NCI-H146 treated with DMSO at 0.1 percent for 48 hours (cell line): ENCODE data around the gene MPP3.

ENCODE experiments used
- DNase-seq: peaks from one replicate; lab custom pipeline; 2025; ENCODE audit not compliant: unreplicated experiment; lab: John Stamatoyannopoulos, UW

Gene MPP3

DNA sequence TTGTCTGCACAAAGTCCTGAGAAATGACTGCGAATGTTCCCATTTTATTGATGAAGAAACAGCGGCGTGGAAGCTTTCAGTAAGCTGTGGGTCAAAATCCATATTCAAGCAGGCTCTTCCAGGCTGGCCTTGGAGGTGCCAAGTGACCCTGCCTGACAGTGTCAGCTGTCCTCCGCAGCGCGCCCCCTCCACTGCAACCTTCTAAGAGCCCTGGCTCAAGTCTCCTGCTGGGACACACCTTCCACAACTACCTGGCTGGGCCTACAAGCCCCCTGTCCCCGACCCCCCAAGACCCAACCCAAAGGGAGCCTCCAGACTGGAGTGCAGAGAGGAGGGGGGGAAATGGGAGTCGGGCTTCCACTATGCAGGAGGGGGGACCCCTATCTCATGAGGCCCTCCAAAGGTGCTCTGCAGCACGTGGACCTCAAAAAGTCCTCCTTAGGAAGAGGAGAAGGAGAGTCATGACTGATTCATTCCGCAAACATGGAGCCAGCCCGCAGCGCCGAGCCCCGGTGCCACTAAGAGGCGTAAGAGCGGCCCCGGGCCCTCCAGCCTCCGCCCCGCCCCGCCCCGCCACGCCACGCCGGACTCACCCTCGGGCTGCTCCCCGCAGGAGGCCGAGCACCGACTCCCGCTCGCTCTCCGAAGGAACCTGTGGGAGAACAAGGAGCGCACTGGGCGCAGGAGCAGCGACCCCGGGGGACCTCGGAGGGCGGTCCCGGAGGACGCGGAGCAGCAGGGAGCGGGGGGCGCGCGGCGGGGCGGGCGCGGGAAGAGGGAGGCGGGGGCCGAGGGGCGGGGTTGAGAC is 574 bp downstream of the MPP3 start:
- DNase-seq: peak; percentile 25

DNA sequence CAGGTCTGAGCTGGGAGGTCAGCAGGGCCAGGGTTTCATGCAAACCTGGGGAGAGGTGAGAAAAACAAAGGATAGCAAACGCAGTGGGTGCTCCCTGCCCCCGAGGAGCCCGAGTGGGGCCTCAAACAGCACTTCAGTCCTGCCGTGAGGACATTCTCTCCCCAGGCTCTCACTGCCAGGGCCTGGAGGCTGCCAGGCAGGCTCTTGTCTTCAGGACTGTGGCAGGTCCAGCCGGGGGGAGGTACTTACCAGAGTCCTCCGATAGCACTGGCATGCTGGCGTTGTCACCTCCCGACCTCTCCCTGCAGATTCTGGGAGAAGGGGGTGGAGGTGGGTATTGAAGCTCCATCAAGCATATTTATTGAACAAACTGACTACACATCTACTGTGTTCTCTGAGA is 1.3 kb downstream of the MPP3 start:
- DNase-seq: no peak

DNA sequence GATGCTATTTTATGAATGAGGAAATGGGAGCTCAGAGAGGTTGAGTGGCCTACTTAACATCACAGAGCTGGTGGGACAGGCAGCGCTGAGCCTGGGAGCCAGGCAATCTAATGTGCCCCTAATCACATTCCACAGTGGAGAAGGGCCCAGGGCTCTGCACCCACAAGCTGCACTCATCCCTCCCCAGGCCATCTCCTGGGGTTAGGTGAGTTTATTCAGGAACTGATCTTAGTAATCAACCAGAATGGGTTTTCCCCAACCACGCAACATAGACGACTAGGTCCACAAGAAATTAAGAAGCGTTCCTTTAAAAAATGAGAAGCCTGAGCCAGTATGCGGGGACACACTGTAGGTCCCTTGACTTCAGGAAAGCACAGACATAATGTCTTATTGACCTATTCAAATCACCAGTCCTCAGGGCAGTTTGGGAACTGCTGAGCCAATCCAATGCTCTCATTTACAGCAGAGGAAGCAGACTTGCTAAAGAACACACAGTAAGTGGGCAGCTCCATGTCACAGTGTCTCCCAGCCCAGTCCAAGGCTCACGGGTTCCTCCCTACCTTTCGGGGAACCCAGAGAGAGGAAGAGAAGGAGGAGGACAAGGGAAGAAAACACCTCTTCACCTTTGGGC is 2.3 kb downstream of the MPP3 start:
- DNase-seq: no peak

DNA sequence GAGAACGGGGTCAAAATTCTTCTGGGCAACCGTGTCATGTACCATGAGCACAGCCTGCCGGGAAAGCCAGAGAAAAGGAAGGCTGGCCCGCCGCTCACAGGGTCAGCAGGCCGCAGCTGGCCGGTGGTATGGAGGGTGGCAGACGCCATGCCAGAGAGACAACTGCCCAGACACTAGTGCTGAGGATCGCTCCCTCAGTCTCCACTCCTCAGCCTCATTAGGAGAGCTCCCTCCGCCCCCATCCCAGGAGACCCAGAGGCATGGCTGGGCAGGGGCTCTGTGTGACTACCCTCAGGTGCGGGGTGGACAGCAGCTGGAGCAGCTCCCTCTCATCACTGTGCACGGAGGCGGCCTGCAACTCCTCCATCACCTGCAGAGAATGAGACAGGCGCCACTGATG is 3.2 kb downstream of the MPP3 start:
- no peak for DNase-seq

DNA sequence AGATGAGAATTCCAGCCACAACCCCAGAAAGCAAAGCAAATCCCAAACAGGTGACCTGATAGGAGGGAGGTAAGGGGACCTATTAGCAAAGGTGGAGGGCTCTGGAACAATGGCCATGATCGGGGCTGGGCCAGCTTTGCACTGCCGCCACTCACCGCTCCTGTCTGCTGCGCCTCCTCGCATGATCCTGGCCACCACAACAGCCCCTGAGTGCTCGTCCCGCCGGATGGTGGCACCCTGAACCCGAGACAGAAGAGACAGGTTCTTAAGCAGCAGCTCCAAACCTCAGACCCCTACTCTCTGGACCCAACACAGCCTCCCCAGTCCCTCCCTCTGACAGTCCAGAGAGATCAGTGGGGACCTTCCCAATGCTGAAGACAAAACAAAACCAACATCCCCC is 5.3 kb downstream of the MPP3 start:
- DNase-seq: no peak

DNA sequence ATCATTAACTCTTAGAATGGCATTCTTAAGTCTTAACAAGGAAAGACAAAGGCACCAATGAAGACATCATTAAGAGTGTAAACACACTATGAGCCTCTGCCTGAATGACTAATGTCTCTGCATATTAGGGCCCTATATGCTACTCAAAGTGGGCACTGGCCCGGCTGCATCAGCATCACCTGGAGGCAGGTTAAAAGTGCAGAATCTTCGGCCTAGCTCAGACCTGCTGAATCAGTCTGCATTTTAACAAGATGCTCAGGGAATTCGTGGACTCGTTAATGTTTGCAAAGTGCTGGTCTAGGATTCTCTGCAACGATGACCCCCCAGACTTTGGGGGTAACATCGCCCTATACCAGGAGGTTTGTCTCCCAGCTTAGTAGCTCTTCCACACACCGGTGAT is 6.7 kb downstream of the MPP3 start:
- DNase-seq: no peak

DNA sequence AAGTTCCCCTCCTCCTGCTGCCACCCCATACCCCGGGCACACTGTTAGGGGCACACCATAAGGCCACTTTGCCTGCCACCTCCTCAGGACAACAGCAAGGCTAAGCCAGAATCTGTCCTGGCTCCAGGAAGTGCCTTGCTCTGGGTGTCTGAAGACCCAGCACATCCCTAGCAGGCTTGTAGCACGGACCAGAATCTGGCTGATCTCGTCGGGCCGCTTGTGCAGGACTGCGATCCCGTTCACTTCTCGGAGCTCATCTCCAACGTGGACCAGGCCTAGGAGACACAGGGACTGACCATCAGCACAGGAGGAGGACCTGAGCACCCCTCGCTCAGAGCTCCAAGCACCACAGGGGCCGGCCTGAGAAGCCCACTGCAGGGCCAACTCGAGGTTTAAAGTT is 7.4 kb downstream of the MPP3 start:
- DNase-seq: no peak

DNA sequence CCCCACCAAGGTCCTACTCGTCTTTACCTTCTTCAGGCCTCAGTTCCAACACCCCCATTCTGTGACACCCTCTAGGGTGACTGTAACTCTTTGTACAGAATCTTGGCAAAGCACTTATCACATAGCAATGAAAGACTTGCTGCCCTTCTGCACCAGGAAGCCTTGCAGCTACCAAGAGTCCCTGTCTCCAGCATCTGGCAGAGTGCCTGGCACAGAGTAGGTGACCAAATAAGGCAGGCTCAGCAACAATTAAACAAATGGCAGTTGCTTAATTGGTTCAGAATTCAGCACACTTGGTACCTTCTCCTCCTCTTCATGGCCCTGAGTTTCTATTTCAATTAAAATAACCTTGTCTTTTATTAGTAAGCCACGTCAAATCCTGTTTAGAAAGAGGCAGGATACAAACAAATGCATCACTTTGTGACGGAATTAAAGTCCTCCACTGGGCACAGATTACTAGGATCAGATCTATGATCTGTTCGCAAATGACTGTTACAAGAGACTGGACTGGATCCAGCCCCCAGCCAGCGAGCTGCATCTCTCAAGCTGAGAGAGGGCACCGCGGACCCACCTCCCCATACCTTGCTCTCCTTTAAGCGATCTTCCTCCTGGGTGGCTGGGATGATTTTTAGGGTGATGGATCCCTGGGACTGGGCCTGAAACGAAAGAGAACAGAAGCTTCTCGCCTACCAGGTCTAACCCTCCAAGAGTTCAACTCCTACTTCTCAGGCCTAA is 9.4 kb downstream of the MPP3 start:
- DNase-seq: no peak

DNA sequence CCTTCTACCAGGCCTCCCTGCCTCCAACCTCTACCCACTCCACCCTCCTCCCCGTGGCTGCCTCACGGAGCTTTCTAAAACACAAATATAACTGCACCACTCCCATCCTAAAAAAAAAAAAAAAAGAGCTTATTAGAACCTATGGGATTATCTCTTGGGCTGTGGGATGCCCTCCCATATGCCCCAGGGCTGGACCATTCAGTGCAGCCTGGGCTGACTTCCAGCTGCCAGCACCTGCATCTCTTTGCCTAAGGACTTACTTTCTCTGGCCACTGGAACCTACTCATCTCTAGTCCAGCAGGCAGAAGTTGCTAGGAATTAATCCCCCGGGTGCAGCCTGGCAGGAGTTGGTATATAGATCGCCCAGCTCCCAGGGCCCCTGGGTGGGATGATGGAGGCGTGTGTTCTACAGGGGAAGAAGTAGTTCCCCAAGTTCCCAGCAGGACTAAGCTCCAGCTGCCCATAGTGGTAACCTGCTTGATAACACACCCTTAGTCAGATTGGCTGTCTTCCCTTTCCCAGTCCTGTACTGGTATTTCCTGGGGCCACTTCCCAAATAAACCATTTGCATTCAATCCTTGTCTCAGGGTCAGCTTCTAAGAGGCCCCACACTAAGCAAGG is 10.3 kb downstream of the MPP3 start:
- no peak for DNase-seq

DNA sequence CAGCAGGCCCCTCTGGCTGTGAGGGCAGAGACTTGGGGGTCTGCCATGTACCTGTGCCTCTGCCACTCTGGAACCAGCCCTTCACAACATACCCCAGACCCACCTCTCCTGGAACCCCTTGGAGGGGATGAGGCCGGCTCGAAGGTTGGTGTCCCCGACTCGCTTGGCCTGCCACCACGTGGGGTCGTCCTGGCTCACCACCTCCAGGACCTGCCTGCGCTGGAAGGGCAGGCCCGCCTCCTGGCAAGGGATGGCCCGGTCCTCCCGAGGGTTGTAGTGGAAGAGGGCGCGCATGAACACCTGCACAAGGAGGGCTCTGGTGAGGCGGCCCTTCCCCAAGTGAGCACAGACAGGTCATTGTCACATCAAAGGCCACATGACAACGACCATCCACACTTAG is 12.2 kb downstream of the MPP3 start:
- no peak for DNase-seq

DNA sequence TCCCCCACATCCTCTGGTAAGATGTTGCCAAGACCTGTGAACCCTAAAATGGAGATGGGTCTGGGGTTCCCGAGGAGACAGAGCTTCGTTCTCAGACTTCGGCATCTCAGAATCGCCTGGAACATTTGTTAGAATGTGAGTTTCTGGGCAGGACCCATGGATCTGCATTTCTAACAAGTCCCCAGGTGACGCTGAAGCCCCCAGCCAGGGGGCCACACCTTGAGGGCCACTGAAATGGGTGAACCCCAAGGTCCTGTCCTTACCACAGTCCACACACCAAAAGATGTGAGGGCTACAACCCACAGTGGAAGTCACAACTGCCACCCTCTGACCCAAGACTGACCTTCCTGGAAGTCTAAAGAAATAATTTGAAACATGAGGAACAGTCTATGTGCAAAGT is 14.0 kb downstream of the MPP3 start:
- no peak for DNase-seq

DNA sequence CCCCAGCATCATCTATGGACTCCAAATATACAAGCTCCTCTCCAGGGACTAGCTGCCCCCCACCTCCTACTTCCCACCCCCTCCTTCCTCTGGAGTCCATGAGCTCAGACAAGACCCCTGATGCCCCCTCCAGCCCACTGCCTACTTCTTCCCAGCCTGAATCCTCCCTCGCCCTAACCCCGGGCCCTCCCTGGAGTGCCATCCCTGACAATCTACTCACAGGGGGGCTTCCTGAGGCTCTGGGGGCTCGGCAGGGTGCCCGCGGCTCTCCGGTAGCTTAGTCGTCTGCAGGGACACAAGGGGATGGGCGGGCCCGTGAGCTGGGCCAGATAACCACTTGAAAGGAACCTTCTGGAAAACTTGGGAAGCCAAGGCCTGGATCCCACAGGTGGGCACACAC is 15.1 kb downstream of the MPP3 start:
- no peak for DNase-seq

DNA sequence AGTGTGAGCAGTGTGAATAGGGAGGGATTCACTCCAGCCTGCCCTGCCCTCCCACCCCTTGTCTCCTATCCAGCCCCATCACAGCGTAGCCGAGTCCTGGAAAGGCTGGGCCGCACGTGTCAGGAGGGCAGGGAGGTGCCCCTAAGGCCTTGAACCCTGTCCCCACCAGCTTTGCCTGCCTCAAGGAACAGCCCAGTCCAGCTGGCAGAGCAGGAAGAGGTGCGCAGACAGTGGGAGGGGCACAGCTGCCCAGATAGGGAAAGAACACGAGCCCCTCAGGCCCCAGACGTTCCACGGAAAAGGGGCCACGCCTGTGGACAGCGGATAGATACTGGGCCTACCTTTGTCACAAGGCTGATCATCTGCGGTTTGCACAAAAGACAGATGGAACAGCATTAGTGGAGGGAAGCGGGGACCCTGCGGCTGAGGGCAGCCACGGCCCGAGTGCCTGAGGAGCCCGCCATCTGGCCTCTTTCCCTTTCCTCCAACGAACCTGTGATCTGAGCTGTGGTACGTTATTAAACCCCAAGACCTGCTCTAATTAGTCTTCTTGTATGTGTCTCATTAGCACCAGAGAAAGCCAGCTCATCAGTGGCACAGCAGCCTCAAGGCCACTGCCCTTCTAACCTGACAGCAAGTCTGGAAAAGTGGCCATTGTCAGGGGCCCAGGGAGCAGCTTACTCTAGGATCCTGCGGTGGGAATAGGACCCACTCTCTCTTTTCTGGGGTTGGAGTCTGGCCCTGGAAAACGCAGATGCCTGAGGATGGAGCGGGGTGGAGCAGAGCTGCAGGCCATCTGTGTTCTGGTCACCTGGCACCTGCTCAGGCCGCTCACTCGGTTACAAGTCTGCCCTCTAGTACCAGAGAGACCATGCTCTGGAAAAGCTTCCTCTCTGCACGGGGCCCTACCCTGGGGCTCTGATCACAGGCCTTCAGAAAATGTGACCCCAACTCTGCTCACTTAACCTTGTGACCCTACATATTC is 16.3 kb downstream of the MPP3 start:
- no peak for DNase-seq

DNA sequence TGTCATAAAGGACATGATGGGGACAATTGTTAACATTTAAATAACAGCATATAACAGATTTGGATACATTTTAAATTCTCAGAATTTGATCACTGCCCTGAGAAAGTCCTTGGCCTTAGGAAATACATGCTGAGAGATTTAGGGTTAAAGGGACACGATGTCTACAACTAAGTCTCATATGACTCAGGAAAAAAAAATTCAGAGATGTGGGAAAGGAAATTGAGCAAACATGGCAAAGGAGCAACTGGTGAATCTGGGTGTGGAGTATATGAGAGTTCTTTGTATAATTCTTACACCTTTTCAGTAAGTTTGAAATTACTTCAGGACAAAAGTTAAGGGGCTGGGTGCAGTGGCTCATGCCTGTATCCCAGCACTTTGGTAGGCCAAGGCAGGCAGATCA is 18.2 kb downstream of the MPP3 start:
- no peak for DNase-seq

DNA sequence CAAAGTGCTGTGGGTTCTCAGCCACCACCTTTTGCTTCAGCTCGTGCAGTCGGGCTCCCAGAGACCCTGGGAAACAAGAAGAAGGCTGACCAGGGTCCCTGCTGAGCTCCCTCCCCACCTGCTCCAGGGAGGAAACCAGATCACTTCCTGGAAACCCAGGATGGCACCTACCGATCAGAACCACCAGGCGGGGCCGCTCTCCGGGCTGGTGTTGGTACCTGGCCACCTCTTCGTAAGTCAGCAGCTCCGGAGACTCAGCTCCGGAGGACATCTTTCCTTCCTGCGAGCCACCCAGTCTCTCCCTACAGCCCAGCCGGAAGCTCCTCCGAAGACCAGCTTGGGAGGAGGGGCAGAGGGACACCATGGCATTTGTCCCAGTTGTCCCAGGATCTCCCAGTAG is 18.9 kb downstream of the MPP3 start:
- no peak for DNase-seq

DNA sequence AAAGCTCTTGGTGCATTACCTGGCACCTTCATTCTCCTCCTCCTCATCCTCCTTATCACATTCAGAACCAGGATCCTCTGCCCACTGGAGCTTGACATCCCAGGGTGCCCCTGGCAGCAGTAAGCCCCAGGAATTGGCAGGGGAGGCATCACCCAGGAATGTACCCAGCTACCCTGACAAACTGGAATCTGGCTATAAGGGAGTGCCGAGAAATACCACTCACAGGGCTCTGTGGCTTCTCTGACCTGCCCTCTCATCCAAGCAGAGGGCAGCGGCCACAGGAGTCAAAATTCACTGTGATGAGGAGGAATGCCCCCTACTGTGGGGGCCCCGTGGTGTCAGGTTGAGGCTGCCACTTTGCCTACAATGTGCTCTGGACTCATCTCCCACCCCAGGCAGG is 19.6 kb downstream of the MPP3 start:
- DNase-seq: no peak

DNA sequence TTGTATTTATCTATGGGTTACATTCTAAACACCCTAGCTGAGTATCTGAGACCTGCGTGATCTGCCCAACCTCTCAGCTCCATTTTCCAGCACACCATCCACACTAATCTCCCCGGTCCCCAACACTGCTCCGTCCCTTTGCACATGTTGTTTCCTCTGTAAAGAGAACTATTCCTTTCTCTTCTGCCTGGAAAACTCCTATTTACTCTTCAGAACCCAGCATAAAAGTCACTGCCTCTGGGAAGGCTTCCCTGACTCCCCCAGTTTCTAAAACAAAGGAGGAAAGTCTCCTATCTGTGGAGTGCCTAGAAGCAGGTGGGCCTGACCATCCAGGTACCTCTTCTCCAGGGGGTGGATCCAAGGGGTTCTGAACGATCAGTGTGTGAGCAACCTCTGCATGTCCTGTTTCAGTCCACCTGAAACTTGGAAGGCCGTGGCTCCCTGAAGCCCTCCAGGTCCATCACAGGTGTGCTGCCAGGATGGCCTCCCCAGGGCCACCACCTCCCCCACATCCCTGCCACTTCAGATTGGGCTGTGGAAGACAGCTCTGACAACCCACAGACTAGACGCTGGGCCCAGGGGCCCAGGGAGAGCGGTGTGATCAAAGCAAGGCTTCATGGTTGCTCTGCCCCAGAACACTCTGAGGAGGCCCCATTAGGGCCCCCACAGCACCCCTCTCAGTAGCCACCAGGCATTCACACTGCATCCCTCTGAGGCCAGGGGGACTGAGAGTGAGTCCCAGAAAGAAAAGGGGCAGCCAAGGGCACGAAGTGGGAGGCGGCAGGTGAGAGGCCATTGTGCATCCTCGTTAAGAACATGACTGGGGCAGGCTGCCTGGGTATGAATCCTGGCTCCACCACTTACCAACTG is 20.3 kb downstream of the MPP3 start:
- DNase-seq: no peak

DNA sequence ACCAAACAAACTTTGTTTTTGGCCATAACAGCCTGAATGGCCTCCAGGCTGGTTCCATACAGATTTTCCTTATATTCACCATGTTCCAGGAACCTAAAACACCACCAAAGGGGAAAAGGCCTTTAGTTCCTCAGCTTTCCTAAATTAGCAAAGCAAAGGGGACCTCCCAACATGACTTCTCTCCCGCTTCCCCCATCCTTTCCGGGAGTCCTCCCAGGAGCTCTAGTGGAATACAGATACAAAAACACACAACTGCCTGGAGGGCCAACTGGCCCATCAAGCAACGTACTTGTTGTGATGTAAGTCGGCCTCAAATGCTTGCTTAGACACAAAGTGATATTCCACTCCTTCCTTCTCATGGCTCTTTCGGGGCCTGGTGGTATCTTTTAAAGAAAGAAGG is 22.1 kb downstream of the MPP3 start:
- no peak for DNase-seq

DNA sequence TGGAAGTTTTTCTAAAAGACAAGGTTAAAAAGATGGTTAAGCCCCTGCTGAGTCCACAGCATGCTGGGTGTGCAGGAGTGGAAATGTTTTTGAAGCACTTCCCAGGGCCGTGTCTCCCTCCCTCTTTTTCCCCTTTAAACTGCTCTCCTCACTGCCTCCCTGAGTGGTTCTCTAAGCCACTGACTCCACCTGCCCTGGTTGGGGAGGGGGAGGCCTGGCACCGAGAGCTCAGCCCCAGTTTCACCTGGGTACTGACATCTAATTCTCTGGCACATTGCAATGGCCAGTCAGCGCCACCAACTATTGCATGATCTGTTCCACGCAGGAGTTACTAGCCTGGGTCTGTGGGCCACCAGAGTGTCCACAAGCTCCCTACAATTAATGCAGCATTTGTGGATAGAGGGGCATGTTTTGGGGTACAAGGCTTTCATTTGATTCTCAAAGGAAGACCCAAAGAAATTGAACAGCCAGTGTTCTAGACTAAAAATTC is 22.7 kb downstream of the MPP3 start:
- no peak for DNase-seq

DNA sequence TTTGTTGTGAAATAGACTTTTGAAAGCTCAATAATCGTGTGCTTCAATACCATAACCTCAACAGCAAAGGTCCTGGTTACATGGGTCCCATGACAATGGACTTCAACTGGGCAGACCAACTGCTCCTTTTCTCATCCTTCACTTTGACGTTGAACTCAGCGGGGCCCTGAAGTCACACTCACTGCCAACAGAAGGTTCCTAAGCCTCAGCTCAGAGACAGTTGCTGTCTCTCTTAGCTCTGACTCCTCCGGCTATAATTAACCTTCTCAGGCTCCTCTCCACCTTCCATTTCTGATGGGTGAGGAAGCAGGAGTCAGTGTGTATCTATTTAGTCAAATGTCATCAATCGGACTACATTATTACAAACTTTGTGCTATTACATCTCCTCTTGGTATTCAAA is 23.8 kb downstream of the MPP3 start:
- no peak for DNase-seq
